CD14-positive monocyte (primary cell): Measurements from ENCODE around the gene KDM2A. TPM values are rescaled to one million over a fixed set of nuclear protein-coding genes. Genes with fewer than 3 reads are reported as not detected.

Experiments used
- DNase-seq, 3 donors: peaks; one replicate each; pipeline ENCODE4 v3.0.0-alpha.2; 2011 to 2022
- H2AFZ ChIP-seq: 2 replicates; pipeline ENCODE4 v1.6.0; 2012; ENCODE audit warnings: mild to moderate bottlenecking, low read depth, low read length, inconsistent platforms; ENCODE audit not compliant: insufficient read depth, poor library complexity, severe bottlenecking
- H3K27ac ChIP-seq, 2 donors: 1 replicate in 1 of 2; 2 replicates in 1 of 2; pipeline ENCODE4 v1.5.1; 2012 to 2013; ENCODE audit warnings: low read length in 2 of 2, control low read depth in 1 of 2, inconsistent platforms in 1 of 2, low read depth in 1 of 2, mild to moderate bottlenecking in 1 of 2
- H3K27me3 ChIP-seq, 2 donors: one replicate each; pipeline versions ENCODE4 v1.6.0 to v1.6.1; 2011 to 2013; ENCODE audit warnings: low read length in 2 of 2; ENCODE audit not compliant: control insufficient read depth in 2 of 2, insufficient read depth in 2 of 2
- H3K36me3 ChIP-seq, 2 donors: replicated peaks in 1 of 2; 1 replicate in 1 of 2; 2 replicates in 1 of 2; pipeline versions ENCODE4 v1.5.1 to v1.6.1; 2012 to 2013; ENCODE audit warnings: low read length in 2 of 2, control low read depth in 1 of 2, inconsistent platforms in 1 of 2, mild to moderate bottlenecking in 1 of 2; ENCODE audit not compliant: insufficient read depth in 2 of 2, control insufficient read depth in 1 of 2
- H3K4me1 ChIP-seq, 2 donors: 1 replicate in 1 of 2; 2 replicates in 1 of 2; pipeline versions ENCODE4 v1.5.1 to v1.6.1; 2012 to 2013; ENCODE audit warnings: low read length in 2 of 2, control low read depth in 1 of 2, inconsistent platforms in 1 of 2, mild to moderate bottlenecking in 1 of 2, moderate library complexity in 1 of 2; ENCODE audit not compliant: insufficient read depth in 2 of 2, control insufficient read depth in 1 of 2
- H3K4me2 ChIP-seq: replicated peaks from 2 replicates; pipeline ENCODE3; 2012; ENCODE audit warnings: low read length, moderate library complexity, mild to moderate bottlenecking; ENCODE audit not compliant: poor library complexity, severe bottlenecking; ENCODE audit errors: extremely low read depth
- H3K4me3 ChIP-seq, 3 experiments: fragments of 200-600 bp in 1 of 3; sonication (generic) in 1 of 3; replicated peaks in 1 of 3; 1 replicate in 2 of 3; 2 replicates in 1 of 3; pipeline ENCODE4 v1.5.1; 2011 to 2013; ENCODE audit warnings: low read length in 3 of 3, mild to moderate bottlenecking in 3 of 3, control low read depth in 2 of 3, low read depth in 2 of 3, inconsistent platforms in 1 of 3, moderate library complexity in 1 of 3
- H3K79me2 ChIP-seq: 2 replicates; pipeline ENCODE4 v1.6.0; 2012; ENCODE audit warnings: mild to moderate bottlenecking, control low read depth, inconsistent platforms, low read length, moderate library complexity; ENCODE audit not compliant: insufficient read depth
- H3K9ac ChIP-seq: 2 replicates; pipeline ENCODE4 v1.6.0; 2017; ENCODE audit warnings: low read length, mild to moderate bottlenecking; ENCODE audit not compliant: insufficient read depth, poor library complexity, severe bottlenecking
- H3K9me3 ChIP-seq, 2 donors: replicated peaks in 1 of 2; 1 replicate in 1 of 2; 2 replicates in 1 of 2; pipeline versions ENCODE4 v1.5.1 to v1.6.1; 2012 to 2013; ENCODE audit warnings: low read length in 2 of 2, control low read depth in 1 of 2; ENCODE audit not compliant: control insufficient read depth in 1 of 2, insufficient read depth in 1 of 2
- H4K20me1 ChIP-seq: 2 replicates; pipeline ENCODE4 v1.6.0; 2012; ENCODE audit warnings: mild to moderate bottlenecking, low read length, control low read depth, moderate library complexity; ENCODE audit not compliant: insufficient read depth
- H3K27ac Mint-ChIP-seq, 7 donors: one replicate each; pipeline ENCODE4 v1.8.0; 2020; ENCODE audit warnings: mild to moderate bottlenecking in 7 of 7, mixed read lengths in 7 of 7, moderate library complexity in 6 of 7, inconsistent platforms in 2 of 7
- H3K27me3 Mint-ChIP-seq, 3 donors: one replicate each; pipeline ENCODE4 v1.8.0; 2021 to 2022; ENCODE audit warnings: low read depth in 3 of 3, mild to moderate bottlenecking in 3 of 3, mixed read lengths in 3 of 3, moderate library complexity in 3 of 3, inconsistent platforms in 1 of 3
- H3K36me3 Mint-ChIP-seq, 2 donors: one replicate each; pipeline ENCODE4 v1.8.0; 2020; ENCODE audit warnings: mixed read lengths in 2 of 2, inconsistent platforms in 1 of 2, mild to moderate bottlenecking in 1 of 2
- H3K4me1 Mint-ChIP-seq: one replicate; pipeline ENCODE4 v1.8.0; 2020; ENCODE audit warnings: mild to moderate bottlenecking, mixed read lengths
- H3K4me3 Mint-ChIP-seq, 2 donors: one replicate each; pipeline ENCODE4 v1.8.0; 2020; ENCODE audit warnings: mild to moderate bottlenecking in 2 of 2, mixed read lengths in 2 of 2, moderate library complexity in 1 of 2
- H3K9me3 Mint-ChIP-seq, 7 donors: one replicate each; pipeline ENCODE4 v1.8.0; 2020 to 2022; ENCODE audit warnings: mixed read lengths in 7 of 7, mild to moderate bottlenecking in 6 of 7, moderate library complexity in 6 of 7, inconsistent platforms in 2 of 7
- WGBS: methylation state at CpG from one replicate; pipeline ENCODE4 v1.1.5; 2013; ENCODE audit warnings: missing lambda C conversion rate; ENCODE audit not compliant: insufficient coverage; 5-methylcytosine and 5-hydroxymethylcytosine counted together
- intact Hi-C, 2 donors: fragments of 100-400 bp; cut with micrococcal nuclease; formaldehyde crosslinking; loops; one replicate each; pipeline versions ENCODE4 v1.15.0 to v1.15.1; 2023
- polyA plus RNA-seq, 3 donors: library from polyadenylated mRNA; depleted of rRNA in 1 of 3; unstranded in 2 of 3; stranded (reverse) in 1 of 3; fragments of 300-500 nt in 2 of 3; fragments of >200 nt in 1 of 3; fragmentation: Illumina TruSeq in 2 of 3; gene quantifications; 1 replicate in 2 of 3; 2 replicates in 1 of 3; pipeline ENCODE4 v1.2.3, GENCODE V29; 2012 to 2021
- TF ChIP-seq, protein P1 (sequence below): fragments of 200-600 bp; IDR thresholded peaks from one replicate; pipeline ENCODE4 v1.8.0; 2022; ENCODE audit warnings: antibody characterized with exemption, mild to moderate bottlenecking

The KDM2A gene
- polyA plus RNA-seq, 3 donors, result 2.6 to 98.9 (median 3.9) TPM

DNA sequence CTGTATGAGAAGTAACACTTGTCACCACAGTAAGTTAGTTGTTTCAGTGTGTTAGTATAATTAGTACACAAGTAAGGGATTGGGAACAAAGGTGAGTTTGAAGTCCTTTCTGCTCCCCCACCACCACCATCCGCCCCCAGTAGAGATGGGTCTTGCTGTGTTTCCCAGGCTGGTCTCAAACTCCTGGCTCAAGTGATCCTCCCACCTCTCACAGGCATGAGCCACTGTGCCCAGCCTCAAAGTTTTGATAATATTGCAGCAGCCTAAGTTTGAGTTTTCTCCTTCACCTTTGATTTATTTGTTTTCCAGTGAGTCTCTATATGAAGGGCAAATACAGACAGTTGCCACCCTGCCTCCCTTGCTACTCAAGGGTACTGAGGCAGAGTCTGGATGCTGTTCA, 123.5 kb downstream of the KDM2A start:
- Histone ChIP-seq H3K79me2 (peaks cover 83% of the 10 kb centered on the region), H2AFZ (no peak overlapping the region), H3K4me1 (peaks cover 30 to 35% of the 10 kb centered on the region in 2 donors), H3K9me3 (no peaks in the 10 kb centered on the region), H4K20me1 (peaks cover 95% of the 10 kb centered on the region), H3K4me3 (no peak overlapping the region), H3K4me2 (no peak overlapping the region), H3K9ac (no peak overlapping the region), H3K36me3 (peaks cover 45 to 55% of the 10 kb centered on the region in 2 donors), H3K27me3 (no peaks in the 10 kb centered on the region), H3K27ac (peak overlapping the region in 1 of 2 donors; percentile 60)
- Mint-ChIP-seq H3K27ac (peak overlapping the region in 6 of 7 donors; percentile 71 to 89 (median 80)), H3K4me1 (peaks cover 45% of the 10 kb centered on the region), H3K9me3 (no peaks in the 10 kb centered on the region), H3K36me3 (peaks cover 52 to 67% of the 10 kb centered on the region in 2 donors), H3K4me3 (no peak overlapping the region), H3K27me3 (peaks cover 0 to 2% (median 1%) of the 10 kb centered on the region in 3 donors)
- TF ChIP-seq, protein P1, sequence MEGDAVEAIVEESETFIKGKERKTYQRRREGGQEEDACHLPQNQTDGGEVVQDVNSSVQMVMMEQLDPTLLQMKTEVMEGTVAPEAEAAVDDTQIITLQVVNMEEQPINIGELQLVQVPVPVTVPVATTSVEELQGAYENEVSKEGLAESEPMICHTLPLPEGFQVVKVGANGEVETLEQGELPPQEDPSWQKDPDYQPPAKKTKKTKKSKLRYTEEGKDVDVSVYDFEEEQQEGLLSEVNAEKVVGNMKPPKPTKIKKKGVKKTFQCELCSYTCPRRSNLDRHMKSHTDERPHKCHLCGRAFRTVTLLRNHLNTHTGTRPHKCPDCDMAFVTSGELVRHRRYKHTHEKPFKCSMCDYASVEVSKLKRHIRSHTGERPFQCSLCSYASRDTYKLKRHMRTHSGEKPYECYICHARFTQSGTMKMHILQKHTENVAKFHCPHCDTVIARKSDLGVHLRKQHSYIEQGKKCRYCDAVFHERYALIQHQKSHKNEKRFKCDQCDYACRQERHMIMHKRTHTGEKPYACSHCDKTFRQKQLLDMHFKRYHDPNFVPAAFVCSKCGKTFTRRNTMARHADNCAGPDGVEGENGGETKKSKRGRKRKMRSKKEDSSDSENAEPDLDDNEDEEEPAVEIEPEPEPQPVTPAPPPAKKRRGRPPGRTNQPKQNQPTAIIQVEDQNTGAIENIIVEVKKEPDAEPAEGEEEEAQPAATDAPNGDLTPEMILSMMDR, result no peak
- intact Hi-C loops, result no loop called here
- whole genome bisulfite sequencing, result no CpG with 5 or more reads among the region's 1 CpG
- no peak for DNase-seq

DNA sequence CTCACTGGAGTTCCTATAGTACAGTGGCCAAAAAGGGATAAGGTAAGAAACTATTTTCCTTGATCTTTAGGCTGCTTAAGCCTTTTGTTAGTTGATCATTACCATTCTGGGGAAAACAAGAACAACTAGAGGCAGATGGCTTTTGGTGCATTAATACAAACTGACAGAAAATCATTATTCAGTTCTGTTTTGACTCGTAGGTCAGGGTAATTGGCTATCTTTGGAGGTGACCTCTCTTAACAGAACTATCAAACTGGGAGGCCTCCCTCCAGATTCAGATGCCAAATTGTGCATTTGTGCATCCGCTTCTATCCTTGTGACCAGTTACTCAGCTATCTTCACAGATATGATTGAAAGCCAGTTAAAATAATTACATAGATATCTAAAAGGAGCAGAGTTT, 124.0 kb downstream of the KDM2A start:
- Histone ChIP-seq H3K4me3 (no peak overlapping the region), H3K4me1 (peaks cover 30 to 35% of the 10 kb centered on the region in 2 donors), H3K4me2 (no peak overlapping the region), H3K9me3 (no peaks in the 10 kb centered on the region), H4K20me1 (peaks cover 95% of the 10 kb centered on the region), H3K79me2 (peaks cover 83% of the 10 kb centered on the region), H2AFZ (no peak overlapping the region), H3K9ac (no peak overlapping the region), H3K27ac (peak overlapping the region in 1 of 2 donors; percentile 60), H3K27me3 (no peaks in the 10 kb centered on the region), H3K36me3 (peaks cover 50 to 58% of the 10 kb centered on the region in 2 donors)
- intact Hi-C loops, result no loop called here
- WGBS, result 80% methylated on average over 1 of the region's 2 CpGs
- Mint-ChIP-seq H3K9me3 (no peaks in the 10 kb centered on the region), H3K36me3 (peaks cover 56 to 72% of the 10 kb centered on the region in 2 donors), H3K27ac (peak overlapping the region in 3 of 7 donors; percentile 71 to 82 (median 71)), H3K4me1 (peaks cover 44% of the 10 kb centered on the region), H3K27me3 (peaks cover 0 to 2% (median 1%) of the 10 kb centered on the region in 3 donors), H3K4me3 (no peak overlapping the region)
- no peak for DNase-seq
- TF ChIP-seq, protein P1, result no peak
